HCT116 (cell line): ENCODE data around the gene DNASE1L3. TPM values are rescaled to one million over a fixed set of nuclear protein-coding genes. Genes with fewer than 3 reads are reported as not detected.

ENCODE experiments used
- ATAC-seq: fragments of 200-7000 bp; cut with Tn5 transposase; 2 replicates; pipeline ENCODE4 v1.9.1; 2020; ENCODE audit warnings: mild to moderate bottlenecking, moderate library complexity
- BruUV-seq: library from RNA; stranded (reverse); fragments of 400-500 nt; replicated peaks from 2 replicates; lab custom pipeline; 2021; lab: Mats Ljungman, UMichigan
- CTCF ChIA-PET: fragments of 300-600 bp; sonication (Branson Sonifier 250); formaldehyde crosslinking; loops from one replicate; lab custom pipeline; 2021; ENCODE audit warnings: antibody characterized with exemption; lab: Charles Lee
- POLR2A ChIA-PET: fragments of 300-600, 350-600 bp; sonication (Branson Sonifier 250); formaldehyde crosslinking; loops from one replicate; lab custom pipeline; 2021; ENCODE audit warnings: antibody characterized with exemption; lab: Charles Lee
- RAD21 ChIA-PET, 2 experiments: fragments of 300-600 bp; sonication (Branson Sonifier 250); formaldehyde crosslinking; loops; one replicate each; lab custom pipeline; 2023; ENCODE audit warnings: low total read pairs in 2 of 2; ENCODE audit not compliant: uncharacterized antibody in 2 of 2, unreplicated experiment in 2 of 2, low non-redundant PET in 1 of 2; lab: Charles Lee
- DNase-seq: peaks from one replicate; pipeline ENCODE4 v3.0.0-alpha.2; 2010; ENCODE audit warnings: low read depth, low spot score
- H2AFZ ChIP-seq: fragments of 200-600 bp; shearing (Covaris generic), sonication (generic); 2 replicates; pipeline ENCODE4 v1.6.1; 2017; ENCODE audit warnings: low read depth, mixed run types, mixed read lengths, antibody characterized with exemption, low read length; ENCODE audit not compliant: poor library complexity, severe bottlenecking
- H3K27ac ChIP-seq: 2 replicates; pipeline ENCODE4 v1.5.1; 2012; ENCODE audit warnings: low read depth, low read length
- H3K27me3 ChIP-seq: fragments of 200-600 bp; sonication (generic); 2 replicates; pipeline ENCODE4 v1.6.1; 2016; ENCODE audit warnings: mixed run types, low read length, mixed read lengths; ENCODE audit not compliant: insufficient read depth
- H3K36me3 ChIP-seq, 2 experiments: fragments of 200-500 bp in 1 of 2; fragments of 200-600 bp in 1 of 2; sonication (Bioruptor generic) in 1 of 2; sonication (generic) in 1 of 2; 2 replicates each; pipeline versions ENCODE4 v1.5.1 to v1.6.1; 2014 to 2016; ENCODE audit warnings: low read length in 2 of 2, inconsistent platforms in 1 of 2, mixed read lengths in 1 of 2, mixed run types in 1 of 2; ENCODE audit not compliant: insufficient read depth in 2 of 2, control insufficient read depth in 1 of 2
- H3K4me1 ChIP-seq, 2 experiments: fragments of 200-600 bp in 1 of 2; sonication (generic) in 1 of 2; 2 replicates each; pipeline versions ENCODE4 v1.5.1 to v1.6.1; 2012 to 2017; ENCODE audit warnings: low read length in 2 of 2, inconsistent platforms in 1 of 2, mild to moderate bottlenecking in 1 of 2, mixed read lengths in 1 of 2, mixed run types in 1 of 2, moderate library complexity in 1 of 2; ENCODE audit not compliant: insufficient read depth in 2 of 2, control insufficient read depth in 1 of 2
- H3K4me2 ChIP-seq: fragments of 200-600 bp; sonication (generic); 2 replicates; pipeline ENCODE4 v1.6.1; 2017; ENCODE audit warnings: mixed run types, low read length, mixed read lengths
- H3K4me3 ChIP-seq, 2 experiments: fragments of 200-600 bp in 1 of 2; sonication (generic) in 1 of 2; replicated peaks in 1 of 2; 2 replicates each; pipeline ENCODE4 v1.5.1; 2011 to 2016; ENCODE audit warnings: low read length in 2 of 2, control low read depth in 1 of 2, low read depth in 1 of 2, mild to moderate bottlenecking in 1 of 2, mixed read lengths in 1 of 2, mixed run types in 1 of 2
- H3K79me2 ChIP-seq: fragments of 200-600 bp; sonication (generic); 2 replicates; pipeline ENCODE4 v1.6.1; 2017; ENCODE audit warnings: mild to moderate bottlenecking, mixed run types, low read length, moderate library complexity, mixed read lengths; ENCODE audit not compliant: insufficient read depth
- H3K9ac ChIP-seq: fragments of 200-600 bp; sonication (generic); 2 replicates; pipeline ENCODE4 v1.6.1; 2016; ENCODE audit warnings: low read length, mixed read lengths
- H3K9me2 ChIP-seq: fragments of 200-600 bp; sonication (generic), shearing (Covaris generic); 2 replicates; pipeline ENCODE4 v1.6.1; 2017; ENCODE audit warnings: mixed run types, mild to moderate bottlenecking, moderate library complexity; ENCODE audit not compliant: insufficient read depth
- H3K9me3 ChIP-seq, 2 experiments: fragments of 200-500 bp in 1 of 2; fragments of 200-600 bp in 1 of 2; sonication (Bioruptor generic) in 1 of 2; sonication (generic) in 1 of 2; 2 replicates each; pipeline ENCODE4 v1.6.1; 2014 to 2017; ENCODE audit warnings: low read length in 2 of 2, mixed read lengths in 2 of 2, inconsistent platforms in 1 of 2, low read depth in 1 of 2, mild to moderate bottlenecking in 1 of 2, mixed run types in 1 of 2, moderate library complexity in 1 of 2; ENCODE audit not compliant: control insufficient read depth in 1 of 2, insufficient read depth in 1 of 2
- H4K20me1 ChIP-seq: fragments of 200-600 bp; sonication (generic), shearing (Covaris generic); 2 replicates; pipeline ENCODE4 v1.6.1; 2017; ENCODE audit warnings: mixed run types, mild to moderate bottlenecking, moderate library complexity; ENCODE audit not compliant: insufficient read depth
- ATF3 ChIP-seq: IDR thresholded peaks from 2 replicates; pipeline ENCODE4 v1.6.1; 2012
- CBX3 ChIP-seq: IDR thresholded peaks from 2 replicates; pipeline ENCODE4 v1.6.1; 2012; ENCODE audit warnings: low read depth
- CEBPB ChIP-seq: IDR thresholded peaks from 2 replicates; pipeline ENCODE4 v1.6.1; 2012; ENCODE audit warnings: low read depth
- CTCF ChIP-seq, 3 experiments: fragments of 200-600 bp in 1 of 3; sonication (generic) in 1 of 3; IDR thresholded peaks in 2 of 3; conservative IDR thresholded peaks in 1 of 3; 2 replicates each; pipeline ENCODE4 v1.5.1; 2012 to 2017; ENCODE audit warnings: low read depth in 2 of 3, low read length in 2 of 3, antibody characterized with exemption in 1 of 3, borderline replicate concordance in 1 of 3, control low read depth in 1 of 3, mild to moderate bottlenecking in 1 of 3, mixed read lengths in 1 of 3, mixed run types in 1 of 3, moderate library complexity in 1 of 3; ENCODE audit not compliant: insufficient read depth in 1 of 3
- EZH2 ChIP-seq: fragments of 200-600 bp; sonication (generic); IDR thresholded peaks from 2 replicates; pipeline ENCODE4 v1.6.1; 2017; ENCODE audit warnings: antibody characterized with exemption, mixed run types
- EZH2phosphoT487 ChIP-seq: fragments of 200-600 bp; IDR thresholded peaks from 2 replicates; pipeline ENCODE4 v1.6.1; 2018; ENCODE audit warnings: antibody characterized with exemption, borderline replicate concordance
- FOSL1 ChIP-seq: IDR thresholded peaks from 2 replicates; pipeline ENCODE4 v1.6.1; 2012; ENCODE audit warnings: low read depth
- JUND ChIP-seq: IDR thresholded peaks from 2 replicates; pipeline ENCODE4 v1.6.1; 2012
- MAX ChIP-seq: IDR thresholded peaks from 2 replicates; pipeline ENCODE4 v1.6.1; 2012
- POLR2AphosphoS5 ChIP-seq: IDR thresholded peaks from 2 replicates; pipeline ENCODE4 v1.6.1; 2011; ENCODE audit warnings: mild to moderate bottlenecking, low read depth, low read length, moderate library complexity
- SIN3A ChIP-seq: IDR thresholded peaks from 2 replicates; pipeline ENCODE4 v1.6.1; 2012; ENCODE audit warnings: low read depth
- SRF ChIP-seq: IDR thresholded peaks from 2 replicates; pipeline ENCODE4 v1.6.1; 2012; ENCODE audit warnings: low read depth
- ZBTB33 ChIP-seq: IDR thresholded peaks from 2 replicates; pipeline ENCODE4 v1.6.1; 2011; ENCODE audit warnings: mild to moderate bottlenecking, low read length, moderate library complexity; ENCODE audit not compliant: insufficient replicate concordance; ENCODE audit errors: extremely low read depth
- ZNF274 ChIP-seq: fragments of 200-500 bp; sonication (Bioruptor generic); IDR thresholded peaks from 2 replicates; pipeline ENCODE4 v1.6.1; 2014; ENCODE audit warnings: mild to moderate bottlenecking, low read depth, low read length, inconsistent platforms
- intact Hi-C: fragments of 100-400 bp; cut with micrococcal nuclease; formaldehyde crosslinking; loops from 2 replicates; pipeline ENCODE4 v1.10.0; 2022
- total RNA-seq: library from RNA; stranded (reverse); gene quantifications from one replicate; pipeline ENCODE4 v1.2.1, GENCODE V29; 2021; ENCODE audit not compliant: unreplicated experiment

DNASE1L3 gene
- total RNA-seq, 1 experiment from 2014 or later = not detected

GRCh38 chr3:58151637-58152036, 59.1 kb downstream of the DNASE1L3 start:
- Histone ChIP-seq H3K4me2 (no peak overlapping the region), H2AFZ (no peak overlapping the region), H3K27me3 (no peaks in the 10 kb centered on the region), H3K4me3 (no peak overlapping the region), H4K20me1 (no peaks in the 10 kb centered on the region), H3K27ac (no peak overlapping the region), H3K9me2 (no peaks in the 10 kb centered on the region), H3K36me3 (peaks cover 36 to 43% of the 10 kb centered on the region in 2 experiments), H3K4me1 (no peaks in the 10 kb centered on the region), H3K9ac (no peak overlapping the region), H3K79me2 (no peaks in the 10 kb centered on the region), H3K9me3 (no peaks in the 10 kb centered on the region)
- BruUV-seq = no TSS peak
- intact Hi-C loops = no loop called here
- ChIA-PET POLR2A (no interaction called here), RAD21 (no interaction called here), CTCF (interaction anchor here (0.6 kb wide), 1 partner anchor 82 kb away, joined by 4 read pairs; no protein-coding TSS in a partner anchor)
- TF ChIP-seq ZBTB33 (no peak), CBX3 (no peak), SIN3A (no peak), ATF3 (no peak), ZNF274 (no peak), POLR2AphosphoS5 (no peak), CEBPB (no peak), JUND (no peak), MAX (no peak), EZH2 (no peak), SRF (no peak), CTCF (IDR thresholded peaks at IDR 0.05 in 2 of 3, conservative IDR thresholded peaks at IDR 0.05 in 1 of 3; ENCODE audit: borderline replicate concordance in 1 of 3, insufficient read depth in 1 of 3, low read depth in 2 of 3, low read length in 2 of 3) (no peak), EZH2phosphoT487 (no peak), FOSL1 (no peak)
- DNase-seq = no peak
- ATAC-seq = no peak
